Heart right ventricle (tissue), 16 donors: ENCODE results near the gene AQP2. TPM values are rescaled to one million over a fixed set of nuclear protein-coding genes. Genes with fewer than 3 reads are reported as not detected.

ENCODE experiments used
- ATAC-seq, 8 donors: fragments of 200-7000 bp; cut with Tn5 transposase; one replicate each; pipeline ENCODE4 v1.9.1; 2020; ENCODE audit warnings: mild to moderate bottlenecking in 8 of 8, moderate library complexity in 8 of 8, moderate number of reproducible peaks in 1 of 8
- DNase-seq, 2 donors: peaks; one replicate each; pipeline ENCODE4 v3.0.0-alpha.2; 2020
- H3K27ac ChIP-seq, 10 donors: fragments of 200-600 bp; sonication (generic) in 2 of 10; one replicate each; pipeline versions ENCODE4 v1.5.0 to v1.8.0; 2020 to 2022; ENCODE audit warnings: mild to moderate bottlenecking in 3 of 10
- H3K27me3 ChIP-seq, 7 donors: fragments of 200-600 bp; one replicate each; pipeline ENCODE4 v1.8.0; 2021 to 2022; ENCODE audit warnings: mild to moderate bottlenecking in 2 of 7
- H3K36me3 ChIP-seq, 9 donors: fragments of 200-600 bp; sonication (generic) in 1 of 9; one replicate each; pipeline versions ENCODE4 v1.5.0 to v1.8.0; 2020 to 2022; ENCODE audit warnings: mild to moderate bottlenecking in 2 of 9
- H3K4me1 ChIP-seq, 9 donors: fragments of 200-600 bp; sonication (generic) in 1 of 9; one replicate each; pipeline versions ENCODE4 v1.5.0 to v1.8.0; 2020 to 2022; ENCODE audit warnings: mild to moderate bottlenecking in 4 of 9
- H3K4me3 ChIP-seq, 10 donors: fragments of 200-600 bp; sonication (generic) in 2 of 10; one replicate each; pipeline versions ENCODE4 v1.5.0 to v1.8.0; 2020 to 2022; ENCODE audit warnings: mild to moderate bottlenecking in 7 of 10, moderate library complexity in 2 of 10
- H3K9me3 ChIP-seq, 11 donors: fragments of 200-600 bp in 10 of 11; sonication (generic) in 2 of 11; one replicate each; pipeline versions ENCODE4 v1.5.0 to v1.8.0; 2013 to 2022; ENCODE audit warnings: mild to moderate bottlenecking in 2 of 11, control low read depth in 1 of 11, moderate library complexity in 1 of 11
- WGBS, 2 donors: extraction: QIAGEN DNeasy Blood & Tissue Kit; methylation state at CpG; one replicate each; pipeline ENCODE4 v1.1.7; 2013; ENCODE audit warnings: inconsistent platforms in 1 of 2; 5-methylcytosine and 5-hydroxymethylcytosine counted together
- intact Hi-C, 10 donors: fragments of 100-400 bp; cut with DNase I; formaldehyde crosslinking; loops; one replicate each; pipeline versions ENCODE4 v1.11.1 to v1.14.2; 2022
- polyA plus RNA-seq, 2 donors: library from polyadenylated mRNA; stranded (reverse); fragments of 200-250 nt; gene quantifications; one replicate each; pipeline ENCODE4 v1.2.3, GENCODE V29; 2013
- total RNA-seq, 10 donors: library from RNA; stranded (reverse); fragmentation: NEBNext Ultra II Directional in 3 of 10; extraction: Animal tissue kit (Norgen Biotek cat#: 25700) in 3 of 10; gene quantifications; one replicate each; pipeline versions ENCODE4 v1.2.1 to v1.2.4, GENCODE V29; 2021 to 2023
- TF ChIP-seq, protein P1 (sequence below), 9 donors: fragments of 200-600 bp; sonication (generic) in 2 of 9; IDR thresholded peaks; one replicate each; pipeline versions ENCODE4 v1.5.0 to v1.8.0; 2021 to 2022; ENCODE audit warnings: antibody characterized with exemption in 9 of 9, mild to moderate bottlenecking in 5 of 9, moderate library complexity in 1 of 9
- donor health status: Arrhythmogenic right ventricular cardiomyopathy.
- donor health status: ischemic (EF 13 %, LVEDD 7.1; RV severe dilation, severe dysfunction).
- donor health status: healthy with polysubstance abuse.
- donor health status: DM: no; HTN: yes; CAD: no.
- donor health status: DM: no; HTN: no; CAD: no.
- donor health status: ischemic (EF 25% LVEDD 6.9; RV normal size, moderate dysfunction).
- donor health status: ischemic (EF 25% LVEDD 5.7; RV mildly dilated, moderate dysfunction).
- donor health status: healthy.
- donor health status: DM: yes; HTN: yes; CAD: no.
- donor health status: Ischemic cardiomyopathy.
- donor health status: ischemic (EF 35%, LVEDD 5.7; RV mildly dilated, moderate dysfunction).
- donor health status: nonischemic (EF 11% LVEDD 7.7; RV severe dilation, severe dysfunction).
- donor health status: DM: yes; HTN: yes; CAD: no.
- donor health status: PGD.
- donor health status: ischemic (EF 29% LVEDD 5.4; RV normal size, mild dysfunction).
- donor health status: nonischemic (EF 23%, LVEDD 6.1; RV moderate dilation, normal function).

The AQP2 gene
- total and polyA plus RNA-seq, 12 donors, result 0.04 TPM; not detected in 11

DNA sequence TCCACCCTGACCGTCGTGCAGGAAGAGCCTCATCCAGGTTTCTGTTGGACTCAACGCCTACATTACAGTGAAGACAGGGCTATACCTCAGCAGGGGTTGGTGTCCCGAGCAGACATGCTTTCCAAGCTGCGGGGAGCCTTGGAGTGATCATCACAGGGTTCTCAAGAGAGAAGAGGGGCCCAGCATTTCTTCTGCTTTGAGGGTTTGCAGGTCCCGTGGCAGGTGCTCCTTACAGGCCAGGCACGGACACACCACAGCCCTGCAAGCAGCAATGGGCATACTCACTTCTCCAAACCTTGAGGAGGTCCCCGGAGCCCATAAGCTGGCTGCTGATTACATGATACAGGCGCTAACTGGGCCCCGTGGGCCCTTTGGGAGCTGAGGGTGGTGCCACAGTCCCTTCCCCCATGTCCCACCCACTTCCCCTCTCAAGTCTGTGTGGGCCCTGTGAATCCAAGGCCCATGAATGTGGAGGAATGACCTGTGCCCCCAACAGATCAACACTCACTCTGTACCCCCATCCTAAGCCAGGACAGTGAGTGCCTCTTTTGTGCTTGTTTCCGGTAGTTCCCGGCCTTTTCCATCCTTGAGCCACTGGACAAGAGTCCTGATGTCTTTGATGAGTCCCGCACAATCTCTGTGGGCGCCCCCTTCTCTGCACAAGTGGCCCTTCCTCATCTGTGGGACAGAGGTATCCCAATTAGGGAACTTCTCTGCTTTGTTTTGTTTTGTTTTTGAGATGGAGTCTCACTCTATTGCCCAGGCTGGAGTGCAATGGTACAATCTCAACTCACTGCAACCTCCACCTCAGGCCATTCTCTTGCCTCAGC, 1.1 kb downstream of the AQP2 start:
- Histone ChIP-seq H3K27ac (no peak overlapping the region), H3K9me3 (no peaks in the 10 kb centered on the region), H3K27me3 (peaks cover 0 to 50% (median 39%) of the 10 kb centered on the region in 7 donors), H3K4me1 (peaks cover 0 to 7% (median 0%) of the 10 kb centered on the region in 9 donors), H3K4me3 (no peak overlapping the region), H3K36me3 (no peaks in the 10 kb centered on the region)
- no peak for ATAC-seq
- WGBS, 2 donors, result 85% methylated on average over 14 of the region's 14 CpGs
- intact Hi-C loops, result loop anchor here in 1 of 10 donors (10.0 kb wide), 1 partner anchor 87 kb away; no protein-coding TSS in a partner anchor
- TF ChIP-seq, protein P1, sequence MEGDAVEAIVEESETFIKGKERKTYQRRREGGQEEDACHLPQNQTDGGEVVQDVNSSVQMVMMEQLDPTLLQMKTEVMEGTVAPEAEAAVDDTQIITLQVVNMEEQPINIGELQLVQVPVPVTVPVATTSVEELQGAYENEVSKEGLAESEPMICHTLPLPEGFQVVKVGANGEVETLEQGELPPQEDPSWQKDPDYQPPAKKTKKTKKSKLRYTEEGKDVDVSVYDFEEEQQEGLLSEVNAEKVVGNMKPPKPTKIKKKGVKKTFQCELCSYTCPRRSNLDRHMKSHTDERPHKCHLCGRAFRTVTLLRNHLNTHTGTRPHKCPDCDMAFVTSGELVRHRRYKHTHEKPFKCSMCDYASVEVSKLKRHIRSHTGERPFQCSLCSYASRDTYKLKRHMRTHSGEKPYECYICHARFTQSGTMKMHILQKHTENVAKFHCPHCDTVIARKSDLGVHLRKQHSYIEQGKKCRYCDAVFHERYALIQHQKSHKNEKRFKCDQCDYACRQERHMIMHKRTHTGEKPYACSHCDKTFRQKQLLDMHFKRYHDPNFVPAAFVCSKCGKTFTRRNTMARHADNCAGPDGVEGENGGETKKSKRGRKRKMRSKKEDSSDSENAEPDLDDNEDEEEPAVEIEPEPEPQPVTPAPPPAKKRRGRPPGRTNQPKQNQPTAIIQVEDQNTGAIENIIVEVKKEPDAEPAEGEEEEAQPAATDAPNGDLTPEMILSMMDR (IDR thresholded peaks at IDR 0.05), result no peak
- DNase-seq, result no peak

GRCh38 chr12:49952391-49953055, 2.0 kb downstream of the AQP2 start:
- TF ChIP-seq, protein P1 (IDR thresholded peaks at IDR 0.05), result no peak
- DNase-seq (no peak), ATAC-seq (no peak)
- Histone ChIP-seq H3K27ac (no peak overlapping the region), H3K27me3 (peaks cover 0 to 59% (median 48%) of the 10 kb centered on the region in 7 donors), H3K9me3 (no peaks in the 10 kb centered on the region), H3K36me3 (no peaks in the 10 kb centered on the region), H3K4me3 (no peak overlapping the region), H3K4me1 (peaks cover 0 to 7% (median 0%) of the 10 kb centered on the region in 9 donors)
- intact Hi-C loops, result loop anchor here in 1 of 10 donors (10.0 kb wide), 1 partner anchor 88 kb away; no protein-coding TSS in a partner anchor
- 75 to 87% methylated on average over 1 of the region's 1 CpG for WGBS, 2 donors

DNA sequence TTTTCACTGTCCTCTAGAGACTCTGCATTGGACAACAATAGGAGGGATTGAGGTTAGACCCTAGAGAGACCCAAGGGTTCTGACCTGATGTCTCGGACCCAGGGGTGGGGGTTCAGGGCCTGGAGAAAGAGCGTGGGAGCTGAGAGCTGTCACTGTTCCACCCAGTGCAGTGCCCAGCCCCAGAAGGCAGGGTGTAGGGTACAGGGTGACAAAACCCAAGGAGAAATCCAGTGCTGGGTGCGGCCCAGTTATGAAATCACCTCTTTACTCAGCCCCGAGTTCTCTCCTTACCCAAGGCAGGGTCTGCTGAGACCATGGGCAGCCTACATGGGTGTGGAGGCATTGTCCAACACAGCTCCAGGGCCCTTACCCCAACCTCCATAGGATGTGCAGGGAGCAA, 2.6 kb downstream of the AQP2 start:
- no peak overlapping the region for H3K27ac ChIP-seq
- no peaks in the 10 kb centered on the region for H3K36me3 ChIP-seq
- DNase-seq (no peak), ATAC-seq (no peak)
- H3K4me3 ChIP-seq, result no peak overlapping the region
- TF ChIP-seq, protein P1 (IDR thresholded peaks at IDR 0.05), result no peak
- WGBS, 2 donors, result 89 to 93% methylated on average over 4 of the region's 4 CpGs
- H3K9me3 ChIP-seq, result no peaks in the 10 kb centered on the region
- H3K27me3 ChIP-seq, result peaks cover 0 to 65% (median 48%) of the 10 kb centered on the region in 7 donors
- peaks cover 0 to 7% (median 0%) of the 10 kb centered on the region in 9 donors for H3K4me1 ChIP-seq
- intact Hi-C loops, result loop anchor here in 1 of 10 donors (10.0 kb wide), 1 partner anchor 88 kb away; no protein-coding TSS in a partner anchor
